ENCODE measurements around the gene NAA20.

Gene NAA20

DNA sequence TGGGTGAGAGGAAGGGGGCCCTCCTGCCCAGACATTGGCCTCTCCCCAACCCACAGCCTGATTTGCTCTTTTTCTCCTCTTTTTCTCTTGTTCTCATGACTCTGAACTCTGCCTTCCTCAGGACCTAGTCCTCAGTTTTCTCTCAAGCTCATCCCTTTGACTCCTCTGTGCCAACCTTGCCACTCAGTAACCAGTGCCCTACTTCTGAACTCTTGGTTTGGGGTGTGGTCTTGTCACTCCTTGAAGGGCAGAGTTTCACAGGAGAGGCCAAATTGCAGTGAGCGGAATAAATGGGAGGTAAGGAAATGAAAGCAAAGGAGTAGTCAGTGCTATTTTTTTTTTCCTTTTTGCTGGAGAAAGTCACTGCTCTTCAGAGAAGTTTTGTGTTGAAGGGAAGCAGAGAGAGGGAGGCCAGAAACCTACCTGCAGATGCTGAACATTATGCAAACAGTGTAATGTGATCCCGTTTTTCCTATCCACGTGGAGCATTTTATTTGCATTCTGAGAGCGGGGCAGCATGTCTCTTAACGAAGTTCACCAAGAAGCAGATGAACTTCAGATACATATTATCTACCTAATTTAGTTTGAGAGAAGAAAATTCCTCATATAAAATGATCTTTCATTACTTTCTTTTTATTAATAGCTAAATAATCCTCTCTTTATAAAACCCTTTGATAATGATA is 62.1 kb downstream of the NAA20 start:
- DNase-seq, result no peak

All from activated effector memory CD4-positive, alpha-beta T cell treated with anti-CD3 and anti-CD28 coated beads, Interleukin-2, amount 50 U/mL, for 16 hours (primary cell).